ENCODE results near the gene WNT7B.

Gene WNT7B

DNA sequence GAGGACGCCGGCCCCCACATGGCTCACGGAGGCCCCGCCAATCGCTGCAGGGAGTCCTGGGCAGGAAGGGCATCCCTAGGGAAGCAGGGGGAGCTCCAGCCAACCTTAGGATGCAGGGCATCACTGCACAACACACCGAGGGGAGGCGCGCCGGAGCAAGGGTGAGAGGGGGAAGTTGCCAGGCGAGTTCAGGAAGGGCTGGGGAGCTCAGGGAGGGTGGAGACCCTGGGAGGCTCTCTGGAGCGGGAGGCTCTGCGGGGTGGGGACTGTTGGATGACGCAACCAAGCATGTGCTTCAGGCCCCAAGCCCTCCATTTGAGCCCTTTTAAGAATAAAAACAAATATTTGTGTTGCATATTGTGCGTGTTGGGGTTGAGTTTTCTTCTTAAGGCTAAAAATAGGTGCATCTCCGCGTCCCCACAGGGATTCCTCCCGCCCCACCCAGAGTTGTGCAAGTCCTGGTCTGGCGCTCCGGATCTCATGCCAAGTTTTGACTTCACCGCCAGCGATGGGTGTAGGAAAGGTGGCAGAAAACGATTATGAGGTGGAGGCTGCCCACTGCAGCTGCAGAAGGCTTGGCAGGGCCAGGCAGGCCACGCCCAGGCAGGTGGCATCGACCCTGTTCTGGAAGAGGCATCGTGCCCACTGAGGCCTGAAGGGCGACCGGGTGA, 65.2 kb downstream of the WNT7B start:
- Histone ChIP-seq H3K9ac (ENCODE audit: low read length) (no peak overlapping the region), H3K27ac (ENCODE audit: low read depth, low read length) (no peak overlapping the region), H3K4me1 (ENCODE audit: control insufficient read depth, insufficient read depth, low read length) (no peaks in the 10 kb centered on the region), H3K27me3 (ENCODE audit: control insufficient read depth, insufficient read depth, low read length) (0 out of 2 replicates have a peak, but pooled peaks cover 4% of the 10 kb centered on the region), H3K36me3 (ENCODE audit: control insufficient read depth, insufficient read depth, low read length) (no peaks in the 10 kb centered on the region), H3K9me3 (ENCODE audit: control insufficient read depth, insufficient read depth, low read depth, low read length) (peaks cover 11% of the 10 kb centered on the region), H3K4me3 (ENCODE audit: low read depth, low read length) (no peak overlapping the region)

DNA sequence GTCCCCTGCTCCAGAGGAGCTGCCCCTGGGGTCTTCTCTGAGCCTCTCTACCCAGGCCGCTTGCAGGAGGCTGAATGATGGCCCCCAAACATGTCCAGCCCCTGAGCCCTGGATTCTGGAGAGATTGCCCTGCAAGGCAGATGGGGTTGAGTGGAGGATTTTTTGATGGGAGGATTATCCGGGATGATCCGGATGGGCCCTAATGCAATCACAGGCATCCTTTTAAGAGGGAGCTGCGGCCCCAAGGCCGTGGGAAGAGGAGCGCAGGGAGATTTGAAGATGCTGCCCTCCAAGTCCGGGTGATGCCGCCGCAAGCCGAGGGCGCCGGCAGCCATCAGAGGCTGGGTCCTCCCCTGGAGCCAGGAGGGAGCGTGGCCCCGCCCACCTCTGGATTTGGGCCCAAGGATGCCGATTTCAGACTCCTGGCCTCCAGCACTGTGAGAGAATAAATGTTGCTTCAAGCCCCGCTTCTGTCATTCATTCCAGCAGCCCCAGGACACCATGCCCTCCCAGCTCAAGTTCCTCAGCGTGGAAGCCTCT, 66.0 kb downstream of the WNT7B start:
- H3K27me3 ChIP-seq (ENCODE audit: control insufficient read depth, insufficient read depth, low read length), result 0 out of 2 replicates have a peak, but pooled peaks cover 4% of the 10 kb centered on the region
- no peak overlapping the region for H3K9ac ChIP-seq (ENCODE audit: low read length)
- H3K4me3 ChIP-seq (ENCODE audit: low read depth, low read length), result no peak overlapping the region
- peaks cover 11% of the 10 kb centered on the region for H3K9me3 ChIP-seq (ENCODE audit: control insufficient read depth, insufficient read depth, low read depth, low read length)
- H3K27ac ChIP-seq (ENCODE audit: low read depth, low read length), result no peak overlapping the region
- no peaks in the 10 kb centered on the region for H3K36me3 ChIP-seq (ENCODE audit: control insufficient read depth, insufficient read depth, low read length)
- H3K4me1 ChIP-seq (ENCODE audit: control insufficient read depth, insufficient read depth, low read length), result peaks cover 3% of the 10 kb centered on the region; the same call in 1 of the 2 replicates

DNA sequence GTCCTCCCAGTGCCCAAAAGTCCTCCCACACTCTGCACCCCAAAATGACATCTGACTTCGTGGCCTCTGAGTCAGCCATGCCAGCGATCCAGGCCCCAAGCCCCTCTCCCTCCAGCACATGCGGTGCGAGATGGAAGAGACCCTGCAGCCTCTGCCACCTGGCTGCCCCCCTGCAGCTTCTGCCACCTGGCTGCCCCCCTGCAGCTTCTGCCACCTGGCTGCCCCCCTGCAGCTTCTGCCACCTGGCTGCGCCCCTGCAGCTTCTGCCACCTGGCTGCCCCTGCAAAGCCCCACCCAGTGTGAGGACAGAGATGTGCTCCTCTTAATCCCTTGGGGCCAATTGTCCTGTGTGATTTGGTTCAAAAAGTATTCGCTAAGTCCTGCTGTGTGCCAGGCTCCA, 68.0 kb downstream of the WNT7B start:
- H3K36me3 ChIP-seq (ENCODE audit: control insufficient read depth, insufficient read depth, low read length), result no peaks in the 10 kb centered on the region
- H3K4me3 ChIP-seq (ENCODE audit: low read depth, low read length), result no peak overlapping the region
- H3K27me3 ChIP-seq (ENCODE audit: control insufficient read depth, insufficient read depth, low read length), result 0 out of 2 replicates have a peak, but pooled peaks cover 4% of the 10 kb centered on the region
- H3K4me1 ChIP-seq (ENCODE audit: control insufficient read depth, insufficient read depth, low read length), result peaks cover 6% of the 10 kb centered on the region; the same call in 1 of the 2 replicates
- no peak overlapping the region for H3K27ac ChIP-seq (ENCODE audit: low read depth, low read length)
- H3K9ac ChIP-seq (ENCODE audit: low read length), result no peak overlapping the region
- peaks cover 2% of the 10 kb centered on the region for H3K9me3 ChIP-seq (ENCODE audit: control insufficient read depth, insufficient read depth, low read depth, low read length)

DNA sequence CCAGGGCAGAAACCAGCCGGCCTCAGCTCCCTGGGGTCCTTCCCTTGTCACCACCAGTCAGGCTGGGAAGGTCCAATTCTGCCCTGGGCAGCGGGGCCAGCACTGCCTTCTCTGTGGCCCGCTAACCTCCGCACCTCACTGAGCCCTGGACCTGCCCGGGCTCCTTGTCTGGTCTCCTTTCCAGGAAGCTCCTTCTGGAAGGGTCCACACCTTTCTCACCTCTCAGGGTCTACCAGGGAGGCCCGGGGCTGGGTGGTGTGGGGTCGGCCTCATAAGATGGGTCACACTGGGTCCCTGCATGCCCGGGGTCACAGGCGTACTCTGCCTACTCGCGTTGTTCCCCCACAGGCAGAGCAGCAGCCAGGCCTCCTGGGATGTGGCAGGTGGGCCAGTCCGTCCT, 69.0 kb downstream of the WNT7B start:
- Histone ChIP-seq H3K27ac (ENCODE audit: low read depth, low read length) (no peak overlapping the region), H3K36me3 (ENCODE audit: control insufficient read depth, insufficient read depth, low read length) (no peaks in the 10 kb centered on the region), H3K4me1 (ENCODE audit: control insufficient read depth, insufficient read depth, low read length) (peaks cover 6% of the 10 kb centered on the region; the same call in 1 of the 2 replicates), H3K9me3 (ENCODE audit: control insufficient read depth, insufficient read depth, low read depth, low read length) (no peaks in the 10 kb centered on the region), H3K4me3 (ENCODE audit: low read depth, low read length) (no peak overlapping the region), H3K9ac (ENCODE audit: low read length) (no peak overlapping the region), H3K27me3 (ENCODE audit: control insufficient read depth, insufficient read depth, low read length) (0 out of 2 replicates have a peak, but pooled peaks cover 4% of the 10 kb centered on the region)

DNA sequence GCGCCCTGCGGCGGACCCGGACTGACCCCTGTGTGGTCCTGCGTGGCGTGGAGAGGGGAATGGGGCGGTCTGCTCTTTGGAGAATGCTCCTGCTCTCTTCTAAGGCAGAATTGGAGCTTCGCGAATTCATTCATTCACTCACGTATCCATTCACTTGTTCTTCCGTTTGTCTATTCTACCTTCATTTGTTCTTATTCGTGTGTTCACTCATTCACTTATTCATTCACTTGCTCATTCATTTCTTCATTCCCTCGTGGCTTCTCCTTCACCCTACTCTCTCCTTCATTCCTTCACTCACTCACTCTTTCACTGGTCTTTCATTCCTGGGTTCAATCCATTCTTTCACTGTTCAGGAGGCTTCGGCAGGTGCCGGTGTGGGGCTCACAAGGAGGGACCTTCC, 69.6 kb downstream of the WNT7B start:
- Histone ChIP-seq H3K4me1 (ENCODE audit: control insufficient read depth, insufficient read depth, low read length) (peaks cover 6% of the 10 kb centered on the region; the same call in 1 of the 2 replicates), H3K4me3 (ENCODE audit: low read depth, low read length) (no peak overlapping the region), H3K27ac (ENCODE audit: low read depth, low read length) (no peak overlapping the region), H3K27me3 (ENCODE audit: control insufficient read depth, insufficient read depth, low read length) (0 out of 2 replicates have a peak, but pooled peaks cover 4% of the 10 kb centered on the region), H3K9me3 (ENCODE audit: control insufficient read depth, insufficient read depth, low read depth, low read length) (no peaks in the 10 kb centered on the region), H3K9ac (ENCODE audit: low read length) (no peak overlapping the region), H3K36me3 (ENCODE audit: control insufficient read depth, insufficient read depth, low read length) (no peaks in the 10 kb centered on the region)

DNA sequence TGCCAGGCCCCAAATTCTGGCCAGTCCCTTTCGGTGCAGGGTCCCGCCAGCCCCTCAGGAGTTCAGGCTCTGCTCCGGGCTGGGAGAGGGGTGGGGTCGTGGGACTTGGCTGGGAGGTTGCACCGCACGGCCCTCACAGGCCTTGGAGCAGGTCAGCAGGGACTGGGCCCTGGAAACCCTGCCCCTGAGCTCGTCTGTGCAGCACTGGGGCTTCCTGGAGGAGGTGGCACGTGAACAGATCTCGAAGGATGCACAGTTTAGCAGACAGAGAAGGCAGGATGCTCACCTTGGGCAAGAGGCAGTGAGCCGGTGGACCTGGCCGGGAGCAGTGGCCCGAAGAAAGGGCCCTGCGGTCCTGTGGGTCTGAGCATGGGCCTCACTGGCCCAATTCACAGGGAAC, 70.0 kb downstream of the WNT7B start:
- no peaks in the 10 kb centered on the region for H3K36me3 ChIP-seq (ENCODE audit: control insufficient read depth, insufficient read depth, low read length)
- no peak overlapping the region for H3K9ac ChIP-seq (ENCODE audit: low read length)
- no peak overlapping the region for H3K27ac ChIP-seq (ENCODE audit: low read depth, low read length)
- H3K9me3 ChIP-seq (ENCODE audit: control insufficient read depth, insufficient read depth, low read depth, low read length), result no peaks in the 10 kb centered on the region
- 0 out of 2 replicates have a peak, but pooled peaks cover 4% of the 10 kb centered on the region for H3K27me3 ChIP-seq (ENCODE audit: control insufficient read depth, insufficient read depth, low read length)
- no peak overlapping the region for H3K4me3 ChIP-seq (ENCODE audit: low read depth, low read length)
- H3K4me1 ChIP-seq (ENCODE audit: control insufficient read depth, insufficient read depth, low read length), result peaks cover 6% of the 10 kb centered on the region; the same call in 1 of the 2 replicates

DNA sequence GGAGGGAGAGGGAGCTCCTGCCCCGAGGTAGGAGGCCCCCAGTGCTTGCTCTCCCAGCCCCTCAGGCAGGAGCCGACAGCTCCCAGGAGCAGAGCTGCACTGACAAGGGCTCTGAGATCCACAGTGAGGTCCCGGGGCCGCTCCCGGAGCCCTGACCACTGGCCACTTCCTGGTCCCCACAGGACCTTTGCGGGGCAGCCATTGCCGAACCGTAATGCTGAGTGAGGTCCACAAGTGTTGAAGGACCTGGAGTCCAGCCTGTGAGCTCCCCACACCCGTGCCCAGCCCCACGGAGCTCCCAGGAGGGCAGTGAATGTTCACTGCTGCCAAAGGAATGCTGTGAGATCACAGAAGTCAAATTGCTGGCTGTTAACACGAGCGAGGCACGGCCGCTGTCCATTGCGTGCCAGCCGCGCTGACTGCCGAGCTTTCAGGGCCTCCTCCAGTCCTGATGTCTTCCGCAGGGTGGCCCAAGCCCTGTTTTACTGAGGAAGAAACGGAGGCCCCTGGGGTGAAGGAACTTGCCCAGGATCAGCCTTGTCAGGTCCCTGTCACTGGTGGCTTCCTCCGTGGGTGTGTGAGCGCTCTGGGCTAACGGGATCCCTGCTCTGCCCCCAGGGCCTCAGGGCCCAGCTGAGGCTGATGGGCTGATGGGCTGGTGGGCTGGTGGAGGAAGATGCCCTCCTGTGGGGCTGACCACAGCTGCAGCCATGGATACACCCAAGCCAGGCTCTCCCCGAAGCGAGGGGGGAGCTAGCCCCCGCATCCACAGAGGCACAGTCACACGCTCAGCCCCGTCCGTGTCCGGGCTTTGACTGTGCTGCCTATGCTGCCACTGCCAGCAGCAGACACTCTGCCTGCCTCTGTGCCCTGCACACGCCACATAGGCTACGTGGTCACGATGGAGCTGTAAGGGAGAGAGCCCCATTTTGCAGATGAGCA, 70.8 kb downstream of the WNT7B start:
- Histone ChIP-seq H3K4me1 (ENCODE audit: control insufficient read depth, insufficient read depth, low read length) (peaks cover 6% of the 10 kb centered on the region; the same call in 1 of the 2 replicates), H3K4me3 (ENCODE audit: low read depth, low read length) (no peak overlapping the region), H3K9me3 (ENCODE audit: control insufficient read depth, insufficient read depth, low read depth, low read length) (no peaks in the 10 kb centered on the region), H3K27ac (ENCODE audit: low read depth, low read length) (no peak overlapping the region), H3K9ac (ENCODE audit: low read length) (no peak overlapping the region), H3K27me3 (ENCODE audit: control insufficient read depth, insufficient read depth, low read length) (0 out of 2 replicates have a peak, but pooled peaks cover 4% of the 10 kb centered on the region), H3K36me3 (ENCODE audit: control insufficient read depth, insufficient read depth, low read length) (no peaks in the 10 kb centered on the region)

DNA sequence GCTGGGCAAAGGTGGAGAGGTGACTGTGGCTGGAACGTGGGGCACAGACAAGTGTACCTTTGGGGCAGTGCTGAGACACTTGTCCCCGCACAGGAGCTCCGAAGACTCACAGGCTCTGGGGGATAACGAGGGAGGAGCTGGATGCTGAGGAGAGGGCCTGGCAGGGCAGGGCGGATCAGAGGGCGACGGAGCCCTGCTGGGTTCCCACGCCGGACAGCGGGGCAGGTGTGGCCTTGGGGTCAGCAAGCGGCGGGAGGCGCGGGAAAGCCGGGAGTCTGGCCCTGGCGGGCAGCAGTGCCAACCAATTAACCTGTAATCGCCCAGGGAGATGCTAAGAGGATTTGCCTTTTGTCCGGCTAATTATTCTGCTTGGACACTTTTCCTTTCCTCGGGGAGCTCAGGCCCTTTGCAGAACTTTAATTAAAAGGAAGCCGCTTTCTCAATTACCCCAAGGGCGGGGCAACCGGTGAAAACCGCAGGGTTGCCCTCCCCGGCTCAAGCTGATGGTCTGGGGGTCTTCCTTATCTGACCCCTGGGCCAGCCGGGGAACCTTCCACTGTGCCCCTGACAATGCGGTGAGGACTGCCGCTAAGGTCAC, 71.5 kb downstream of the WNT7B start:
- Histone ChIP-seq H3K4me3 (ENCODE audit: low read depth, low read length) (no peak overlapping the region), H3K9ac (ENCODE audit: low read length) (no peak overlapping the region), H3K9me3 (ENCODE audit: control insufficient read depth, insufficient read depth, low read depth, low read length) (no peaks in the 10 kb centered on the region), H3K36me3 (ENCODE audit: control insufficient read depth, insufficient read depth, low read length) (no peaks in the 10 kb centered on the region), H3K27ac (ENCODE audit: low read depth, low read length) (no peak overlapping the region), H3K4me1 (ENCODE audit: control insufficient read depth, insufficient read depth, low read length) (peaks cover 6% of the 10 kb centered on the region; the same call in 1 of the 2 replicates), H3K27me3 (ENCODE audit: control insufficient read depth, insufficient read depth, low read length) (0 out of 2 replicates have a peak, but pooled peaks cover 4% of the 10 kb centered on the region)

DNA sequence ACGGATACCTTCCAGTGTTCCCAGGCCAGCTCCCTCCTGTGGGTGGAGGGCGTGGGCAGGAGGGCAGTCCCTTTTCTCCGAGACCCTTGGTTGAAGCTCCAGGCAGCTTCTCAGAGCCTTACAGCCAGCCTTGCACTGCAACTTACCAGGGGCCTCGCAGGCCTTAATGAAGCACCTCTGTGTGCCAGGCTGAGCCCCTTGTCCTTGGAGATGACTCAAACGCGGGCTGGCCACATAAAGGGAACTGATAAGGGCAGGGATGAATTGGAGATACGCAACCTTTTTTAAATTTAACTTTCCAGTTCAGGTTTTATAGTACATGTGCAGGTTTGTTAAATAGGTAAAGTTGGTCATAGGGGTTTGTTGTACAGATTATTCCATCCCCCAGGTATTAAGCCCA, 72.7 kb downstream of the WNT7B start:
- H3K9ac ChIP-seq (ENCODE audit: low read length), result no peak overlapping the region
- no peak overlapping the region for H3K27ac ChIP-seq (ENCODE audit: low read depth, low read length)
- H3K36me3 ChIP-seq (ENCODE audit: control insufficient read depth, insufficient read depth, low read length), result no peaks in the 10 kb centered on the region
- H3K4me3 ChIP-seq (ENCODE audit: low read depth, low read length), result no peak overlapping the region
- H3K4me1 ChIP-seq (ENCODE audit: control insufficient read depth, insufficient read depth, low read length), result peaks cover 6% of the 10 kb centered on the region; the same call in 1 of the 2 replicates
- 0 out of 2 replicates have a peak, but pooled peaks cover 4% of the 10 kb centered on the region for H3K27me3 ChIP-seq (ENCODE audit: control insufficient read depth, insufficient read depth, low read length)
- H3K9me3 ChIP-seq (ENCODE audit: control insufficient read depth, insufficient read depth, low read depth, low read length), result no peaks in the 10 kb centered on the region

DNA sequence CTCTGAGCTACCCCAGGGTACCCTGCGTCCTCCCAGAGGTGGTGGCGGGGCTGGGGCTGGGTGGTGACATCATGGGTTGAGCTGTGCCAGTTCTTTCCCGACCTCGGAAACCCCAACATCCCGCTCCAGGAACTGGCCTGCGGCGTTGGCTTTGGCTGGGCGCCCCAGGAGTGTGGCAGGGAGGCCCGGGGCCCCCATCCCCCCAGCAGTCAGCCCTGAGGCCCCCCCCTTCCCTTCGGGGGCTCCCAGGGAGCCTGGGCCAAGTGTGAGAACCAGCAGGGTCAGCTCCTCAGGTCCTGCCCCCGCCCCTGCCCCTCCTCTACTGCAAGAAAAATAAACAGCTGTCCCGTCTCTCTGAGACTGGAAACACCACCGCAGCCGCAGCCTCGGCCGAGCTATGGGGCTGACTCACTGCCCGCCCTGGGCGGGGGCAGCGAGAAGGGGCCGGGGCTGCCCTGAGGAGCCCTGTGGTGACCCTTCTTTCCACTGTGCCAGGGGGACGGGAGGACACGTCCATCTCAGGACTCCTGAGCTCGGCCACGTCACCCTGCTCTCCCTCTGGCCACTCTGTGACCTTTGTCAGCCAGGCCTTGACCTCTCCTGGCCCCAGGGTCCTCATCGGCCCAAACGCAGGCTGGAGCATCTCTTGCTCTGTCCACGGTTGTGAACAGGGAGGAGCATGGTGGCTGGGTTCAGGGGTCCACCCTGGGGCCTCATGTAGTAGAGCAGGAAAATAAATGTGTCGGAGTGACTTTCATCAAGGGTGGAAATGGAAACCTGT, 73.4 kb downstream of the WNT7B start:
- Histone ChIP-seq H3K9ac (ENCODE audit: low read length) (no peak overlapping the region), H3K4me1 (ENCODE audit: control insufficient read depth, insufficient read depth, low read length) (peaks cover 6% of the 10 kb centered on the region; the same call in 1 of the 2 replicates), H3K27ac (ENCODE audit: low read depth, low read length) (no peak overlapping the region)

More for the DNA sequence above, 73.4 kb downstream of the WNT7B start:
- H3K9me3 ChIP-seq (ENCODE audit: control insufficient read depth, insufficient read depth, low read depth, low read length), result no peaks in the 10 kb centered on the region
- H3K36me3 ChIP-seq (ENCODE audit: control insufficient read depth, insufficient read depth, low read length), result no peaks in the 10 kb centered on the region
- 0 out of 2 replicates have a peak, but pooled peaks cover 4% of the 10 kb centered on the region for H3K27me3 ChIP-seq (ENCODE audit: control insufficient read depth, insufficient read depth, low read length)
- H3K4me3 ChIP-seq (ENCODE audit: low read depth, low read length), result no peak overlapping the region
